ENCODE measurements around the gene PRPF31. TPM values are rescaled to one million over a fixed set of nuclear protein-coding genes. Genes with fewer than 3 reads are reported as not detected.

The PRPF31 gene
- polyA plus RNA-seq, 1 donor (not counting 4 experiments of a cell fraction or from before 2014, with no cell fraction given): 42.2 TPM

DNA sequence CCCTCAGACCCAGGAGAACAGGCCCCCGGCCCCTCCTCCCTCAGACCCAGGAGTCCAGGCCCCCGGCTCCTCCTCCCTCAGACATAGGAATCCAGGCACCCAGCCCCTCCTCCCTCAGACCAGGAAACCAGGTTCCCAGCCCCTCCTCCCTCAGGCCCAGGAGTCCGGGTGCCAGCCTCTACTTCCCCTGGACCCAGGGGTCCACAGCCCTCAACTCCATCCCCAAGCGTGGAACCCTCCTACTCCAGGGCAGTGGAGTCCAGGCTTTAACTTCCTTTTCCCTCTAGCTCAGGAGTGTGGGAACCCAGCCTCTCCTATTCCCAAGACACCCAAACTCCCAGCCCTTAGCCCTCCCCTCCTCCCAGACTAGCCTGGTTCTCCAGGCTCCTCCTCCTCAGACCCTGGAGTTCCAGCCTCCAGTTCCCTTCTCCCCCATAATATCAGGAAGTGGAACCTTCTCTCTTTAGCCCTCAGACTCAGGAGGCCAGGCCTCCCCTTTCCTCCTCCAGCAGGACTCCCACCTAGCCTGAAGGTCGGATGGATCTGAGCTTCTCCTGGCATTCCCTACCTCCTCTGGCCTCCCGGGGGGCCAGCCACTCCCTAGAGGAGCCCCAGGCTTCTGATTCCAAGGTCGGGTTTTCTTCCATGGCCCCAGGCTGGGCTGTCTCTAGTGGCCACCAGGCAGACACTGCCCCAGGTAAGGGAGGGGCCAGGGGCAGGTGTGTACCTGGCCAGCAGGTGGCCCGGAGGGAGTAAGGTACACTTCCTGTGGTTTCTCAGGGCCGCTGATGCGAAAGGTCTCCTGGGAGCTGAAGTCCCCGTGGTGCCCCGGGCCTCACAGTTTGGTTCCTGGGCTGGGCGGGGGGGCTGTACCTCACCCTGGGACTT, 57.2 kb downstream of the PRPF31 start, which contains the start of gene TMC4:
Gene TMC4, minus strand, starts transcription at position 690 of the 888 bp plus-strand sequence. Its CDS starts 43 bp downstream, at position 647.
- dilution Hi-C loops (cut with MboI; ENCODE audit: extremely low pct_ligation_motif_present, low sequenced_read_pairs): no loop called here
- peak within 1 kb of the TSS; percentile 20 for H3K27ac ChIP-seq (ENCODE audit: control insufficient read depth, insufficient read depth, low read length)
- peak within 1 kb of the TSS; percentile 73 for H3K4me2 ChIP-seq (ENCODE audit: control insufficient read depth, extremely low read depth, insufficient read depth, low read depth, low read length)
- no peaks in the 10 kb centered on the region for H3K9me3 ChIP-seq (ENCODE audit: control insufficient read depth, low read depth, low read length)
- TF ChIP-seq, protein P1, sequence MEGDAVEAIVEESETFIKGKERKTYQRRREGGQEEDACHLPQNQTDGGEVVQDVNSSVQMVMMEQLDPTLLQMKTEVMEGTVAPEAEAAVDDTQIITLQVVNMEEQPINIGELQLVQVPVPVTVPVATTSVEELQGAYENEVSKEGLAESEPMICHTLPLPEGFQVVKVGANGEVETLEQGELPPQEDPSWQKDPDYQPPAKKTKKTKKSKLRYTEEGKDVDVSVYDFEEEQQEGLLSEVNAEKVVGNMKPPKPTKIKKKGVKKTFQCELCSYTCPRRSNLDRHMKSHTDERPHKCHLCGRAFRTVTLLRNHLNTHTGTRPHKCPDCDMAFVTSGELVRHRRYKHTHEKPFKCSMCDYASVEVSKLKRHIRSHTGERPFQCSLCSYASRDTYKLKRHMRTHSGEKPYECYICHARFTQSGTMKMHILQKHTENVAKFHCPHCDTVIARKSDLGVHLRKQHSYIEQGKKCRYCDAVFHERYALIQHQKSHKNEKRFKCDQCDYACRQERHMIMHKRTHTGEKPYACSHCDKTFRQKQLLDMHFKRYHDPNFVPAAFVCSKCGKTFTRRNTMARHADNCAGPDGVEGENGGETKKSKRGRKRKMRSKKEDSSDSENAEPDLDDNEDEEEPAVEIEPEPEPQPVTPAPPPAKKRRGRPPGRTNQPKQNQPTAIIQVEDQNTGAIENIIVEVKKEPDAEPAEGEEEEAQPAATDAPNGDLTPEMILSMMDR (optimal IDR thresholded peaks at IDR 0.05 in 1 of 3, IDR thresholded peaks at IDR 0.05 in 1 of 3, conservative IDR thresholded peaks at IDR 0.05 in 1 of 3; ENCODE audit: extremely low read depth in 1 of 3, insufficient read depth in 2 of 3, low read length in 3 of 3): peak; percentile 39 to 42 (median 42)
- TF ChIP-seq EZH2 (IDR thresholded peaks at IDR 0.05; ENCODE audit: low read length): no peak
- DNase-seq (ENCODE audit: low read depth, low spot score) (no peak), FAIRE-seq (peak; percentile 72)
- H3K9ac ChIP-seq (ENCODE audit: control insufficient read depth, extremely low read depth, insufficient read depth, low read length): peak within 1 kb of the TSS; percentile 62
- peak within 1 kb of the TSS; percentile 40 for H2AFZ ChIP-seq (ENCODE audit: control insufficient read depth, low read length)
- no peaks in the 10 kb centered on the region for H3K9me1 ChIP-seq (ENCODE audit: control insufficient read depth, extremely low read depth, insufficient read depth, low read length)
- H3K36me3 ChIP-seq (ENCODE audit: control insufficient read depth in 2 of 2, extremely low read depth in 1 of 2, insufficient read depth in 2 of 2, low read length in 2 of 2): peaks cover 0 to 3% of the 10 kb centered on the region in 2 experiments
- H3K27me3 ChIP-seq (ENCODE audit: control insufficient read depth, extremely low read depth, insufficient read depth, low read length): no peaks in the 10 kb centered on the region
- no peaks in the 10 kb centered on the region for H4K20me1 ChIP-seq (ENCODE audit: control insufficient read depth, extremely low read depth, insufficient read depth, low read length)
- H3K79me2 ChIP-seq (ENCODE audit: control insufficient read depth, insufficient read depth, low read length): no peaks in the 10 kb centered on the region
- H3K4me3 ChIP-seq (ENCODE audit: control insufficient read depth in 2 of 3, extremely low read depth in 1 of 3, insufficient read depth in 2 of 3, low read depth in 1 of 3, low read length in 3 of 3): peak within 1 kb of the TSS; percentile 36 to 63 (median 62)
- H3K4me1 ChIP-seq (ENCODE audit: control insufficient read depth, extremely low read depth, insufficient read depth, low read length): peaks cover 4% of the 10 kb centered on the region

DNA sequence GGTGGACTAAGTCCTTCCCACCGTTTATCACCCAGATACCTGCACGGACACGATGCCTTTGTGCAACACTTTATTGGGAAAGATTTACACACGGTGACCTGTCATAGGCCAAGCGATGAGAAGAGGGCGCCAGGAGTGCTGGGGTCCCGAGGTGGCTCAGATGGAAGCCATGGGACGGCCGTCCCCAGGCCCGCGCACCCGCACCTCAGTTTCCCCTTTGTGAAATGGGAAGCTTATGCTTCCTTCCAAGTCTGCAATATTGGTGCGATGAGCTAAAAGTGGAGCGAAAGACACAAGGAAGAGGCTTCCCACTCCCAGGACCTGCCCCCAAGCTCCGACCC, 57.8 kb downstream of the PRPF31 start:
- Histone ChIP-seq H3K9me1 (ENCODE audit: control insufficient read depth, extremely low read depth, insufficient read depth, low read length) (no peaks in the 10 kb centered on the region), H2AFZ (ENCODE audit: control insufficient read depth, low read length) (no peak overlapping the region), H4K20me1 (ENCODE audit: control insufficient read depth, extremely low read depth, insufficient read depth, low read length) (no peaks in the 10 kb centered on the region), H3K36me3 (ENCODE audit: control insufficient read depth in 2 of 2, extremely low read depth in 1 of 2, insufficient read depth in 2 of 2, low read length in 2 of 2) (peaks cover 4 to 6% of the 10 kb centered on the region in 2 experiments), H3K9me3 (ENCODE audit: control insufficient read depth, low read depth, low read length) (no peaks in the 10 kb centered on the region), H3K4me2 (ENCODE audit: control insufficient read depth, extremely low read depth, insufficient read depth, low read depth, low read length) (peak overlapping the region; percentile 73), H3K27me3 (ENCODE audit: control insufficient read depth, extremely low read depth, insufficient read depth, low read length) (no peaks in the 10 kb centered on the region), H3K27ac (ENCODE audit: control insufficient read depth, insufficient read depth, low read length) (no peak overlapping the region), H3K9ac (ENCODE audit: control insufficient read depth, extremely low read depth, insufficient read depth, low read length) (no peak overlapping the region), H3K4me3 (ENCODE audit: control insufficient read depth in 2 of 3, extremely low read depth in 1 of 3, insufficient read depth in 2 of 3, low read depth in 1 of 3, low read length in 3 of 3) (no peak overlapping the region), H3K4me1 (ENCODE audit: control insufficient read depth, extremely low read depth, insufficient read depth, low read length) (peaks cover 4% of the 10 kb centered on the region), H3K79me2 (ENCODE audit: control insufficient read depth, insufficient read depth, low read length) (no peaks in the 10 kb centered on the region)
- DNase-seq (ENCODE audit: low read depth, low spot score) (no peak), FAIRE-seq (no peak)
- dilution Hi-C loops (cut with MboI; ENCODE audit: extremely low pct_ligation_motif_present, low sequenced_read_pairs): no loop called here
- no peak for TF ChIP-seq EZH2 (IDR thresholded peaks at IDR 0.05; ENCODE audit: low read length)
- TF ChIP-seq, protein P1 (optimal IDR thresholded peaks at IDR 0.05 in 1 of 3, IDR thresholded peaks at IDR 0.05 in 1 of 3, conservative IDR thresholded peaks at IDR 0.05 in 1 of 3; ENCODE audit: extremely low read depth in 1 of 3, insufficient read depth in 2 of 3, low read length in 3 of 3): no peak

Data from keratinocyte (primary cell).